ENCODE results near the gene PFDN6.

The PFDN6 gene

GRCh38 chr6:33298773-33299236 is 9.4 kb downstream of the PFDN6 start, which contains the start of gene RGL2:
RGL2 (minus strand) TSS chr6:33298942; CDS start chr6:33298610, 332 bp downstream.
- TF ChIP-seq, protein P1, sequence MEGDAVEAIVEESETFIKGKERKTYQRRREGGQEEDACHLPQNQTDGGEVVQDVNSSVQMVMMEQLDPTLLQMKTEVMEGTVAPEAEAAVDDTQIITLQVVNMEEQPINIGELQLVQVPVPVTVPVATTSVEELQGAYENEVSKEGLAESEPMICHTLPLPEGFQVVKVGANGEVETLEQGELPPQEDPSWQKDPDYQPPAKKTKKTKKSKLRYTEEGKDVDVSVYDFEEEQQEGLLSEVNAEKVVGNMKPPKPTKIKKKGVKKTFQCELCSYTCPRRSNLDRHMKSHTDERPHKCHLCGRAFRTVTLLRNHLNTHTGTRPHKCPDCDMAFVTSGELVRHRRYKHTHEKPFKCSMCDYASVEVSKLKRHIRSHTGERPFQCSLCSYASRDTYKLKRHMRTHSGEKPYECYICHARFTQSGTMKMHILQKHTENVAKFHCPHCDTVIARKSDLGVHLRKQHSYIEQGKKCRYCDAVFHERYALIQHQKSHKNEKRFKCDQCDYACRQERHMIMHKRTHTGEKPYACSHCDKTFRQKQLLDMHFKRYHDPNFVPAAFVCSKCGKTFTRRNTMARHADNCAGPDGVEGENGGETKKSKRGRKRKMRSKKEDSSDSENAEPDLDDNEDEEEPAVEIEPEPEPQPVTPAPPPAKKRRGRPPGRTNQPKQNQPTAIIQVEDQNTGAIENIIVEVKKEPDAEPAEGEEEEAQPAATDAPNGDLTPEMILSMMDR (IDR thresholded peaks at IDR 0.05; ENCODE audit: low read depth, low read length), result no peak
- DNase-seq (ENCODE audit: extremely low read depth, low read depth), result no peak

DNA sequence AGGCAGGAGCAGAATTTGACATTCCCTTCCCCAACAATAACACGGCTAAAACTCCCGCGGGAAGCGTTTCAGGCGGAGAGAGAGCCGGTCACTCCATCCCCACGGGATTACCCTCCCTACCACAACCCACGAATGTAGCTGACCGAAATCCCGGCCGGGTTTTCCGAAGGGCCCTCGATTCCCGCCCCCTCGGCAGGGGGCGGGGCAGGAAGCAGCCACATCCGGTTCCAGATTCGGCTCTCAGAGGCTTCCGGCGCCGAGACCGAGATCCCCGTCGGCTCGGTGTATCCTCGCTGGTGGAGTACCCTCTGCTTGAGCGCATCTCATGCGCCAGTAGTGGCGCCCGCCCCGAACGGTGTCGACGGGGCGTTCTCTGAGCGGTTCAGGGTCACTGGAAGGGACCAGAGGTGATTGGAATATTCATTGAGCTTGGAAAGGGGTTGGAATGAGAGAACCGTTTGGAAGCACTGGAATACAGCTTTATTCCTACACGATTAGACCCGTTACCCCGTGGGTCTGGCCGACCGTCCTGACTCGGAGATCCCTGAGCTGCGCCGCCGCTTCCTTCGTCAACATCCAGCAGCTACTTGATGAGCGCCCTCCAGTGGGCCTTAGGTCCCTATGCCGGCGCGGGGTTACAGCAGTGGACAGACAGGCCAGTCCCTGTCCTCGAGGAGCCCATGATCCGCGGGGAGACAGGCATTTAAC is 10.0 kb downstream of the PFDN6 start:
- TF ChIP-seq, protein P1 (IDR thresholded peaks at IDR 0.05; ENCODE audit: low read depth, low read length), result peak; percentile 86
- DNase-seq (ENCODE audit: extremely low read depth, low read depth), result peak; percentile 75

GRCh38 chr6:33301877-33302276 is 12.5 kb downstream of the PFDN6 start:
- DNase-seq (ENCODE audit: extremely low read depth, low read depth), result no peak
- TF ChIP-seq, protein P1 (IDR thresholded peaks at IDR 0.05; ENCODE audit: low read depth, low read length), result no peak

GRCh38 chr6:33304216-33304615 is 14.8 kb downstream of the PFDN6 start:
- no peak for DNase-seq (ENCODE audit: extremely low read depth, low read depth)
- TF ChIP-seq, protein P1 (IDR thresholded peaks at IDR 0.05; ENCODE audit: low read depth, low read length), result no peak

DNA sequence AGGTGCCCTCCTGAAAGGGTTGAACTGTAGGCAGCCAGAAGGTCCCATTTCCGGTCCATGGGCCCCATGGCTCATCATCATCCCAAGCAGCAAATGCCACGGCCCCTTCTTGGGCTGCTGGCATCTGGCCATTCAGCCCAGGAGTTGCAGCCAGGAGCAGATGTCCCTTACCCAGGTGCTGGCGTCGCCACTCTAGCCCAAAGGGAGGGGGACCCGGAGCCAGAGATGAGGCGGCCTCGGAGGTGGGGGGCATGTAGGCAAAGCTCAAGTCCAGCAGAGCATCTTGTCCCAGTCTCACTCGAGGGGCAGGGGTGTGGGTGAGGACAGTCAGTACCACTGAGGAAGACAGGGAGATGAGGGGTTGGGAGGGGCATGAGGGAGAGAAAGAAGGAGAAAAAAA is 15.7 kb downstream of the PFDN6 start:
- TF ChIP-seq, protein P1 (IDR thresholded peaks at IDR 0.05; ENCODE audit: low read depth, low read length), result no peak
- no peak for DNase-seq (ENCODE audit: extremely low read depth, low read depth)

DNA sequence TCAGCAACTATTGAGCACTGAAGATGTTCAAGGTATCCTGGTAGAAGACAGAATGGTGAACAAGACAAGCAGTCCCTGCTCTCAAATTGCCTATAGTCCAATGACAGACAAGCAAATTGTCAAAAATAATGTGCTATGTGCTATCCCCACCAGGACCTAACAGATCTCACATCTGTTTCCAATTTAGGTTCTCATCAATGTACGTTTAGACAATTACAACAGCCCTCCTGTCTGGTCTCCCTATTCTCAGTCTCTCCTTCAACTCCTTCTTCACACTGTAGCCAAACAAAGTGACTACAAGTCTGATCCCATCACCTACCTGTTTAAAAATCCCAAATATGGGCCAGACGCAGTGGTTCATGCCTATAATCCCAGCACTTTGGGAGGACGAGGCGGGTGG is 17.0 kb downstream of the PFDN6 start:
- no peak for DNase-seq (ENCODE audit: extremely low read depth, low read depth)
- TF ChIP-seq, protein P1 (IDR thresholded peaks at IDR 0.05; ENCODE audit: low read depth, low read length), result no peak

GRCh38 chr6:33312361-33313104 is 23.1 kb downstream of the PFDN6 start:
- no peak for DNase-seq (ENCODE audit: extremely low read depth, low read depth)
- TF ChIP-seq, protein P1 (IDR thresholded peaks at IDR 0.05; ENCODE audit: low read depth, low read length), result no peak

Data from AG09319 (cell line).